Endothelial cell of umbilical vein (primary cell): ENCODE data around the gene C8A.

Experiments used
- CTCF ChIP-seq, 2 donors: IDR thresholded peaks; 1 replicate in 1 of 2; 2 replicates in 1 of 2; pipeline ENCODE4 v1.5.1; 2011; ENCODE audit warnings: low read length in 2 of 2, mild to moderate bottlenecking in 2 of 2, moderate library complexity in 2 of 2, control low read depth in 1 of 2, inconsistent platforms in 1 of 2, low read depth in 1 of 2; ENCODE audit not compliant: insufficient read depth in 1 of 2; ENCODE audit errors: extremely low read depth in 1 of 2
- EZH2 ChIP-seq: IDR thresholded peaks from 2 replicates; pipeline ENCODE4 v1.6.1; 2012; ENCODE audit warnings: borderline replicate concordance, low read depth, mild to moderate bottlenecking, moderate library complexity, low read length, inconsistent platforms; ENCODE audit not compliant: severe bottlenecking
- JUN ChIP-seq: IDR thresholded peaks from 2 replicates; pipeline ENCODE4 v1.6.1; 2011; ENCODE audit warnings: borderline replicate concordance, low read depth; ENCODE audit not compliant: insufficient read length, insufficient read depth
- MYC ChIP-seq: IDR thresholded peaks from one replicate; pipeline ENCODE4 v1.6.1; 2011; ENCODE audit warnings: mild to moderate bottlenecking, low read depth, low read length

GRCh38 chr1:56922507-56922906 lies 67.9 kb downstream of the C8A start:
- TF ChIP-seq CTCF (IDR thresholded peaks at IDR 0.05; ENCODE audit: extremely low read depth in 1 of 2, insufficient read depth in 1 of 2, low read depth in 1 of 2, low read length in 2 of 2) (no peak), MYC (no peak), JUN (no peak), EZH2 (no peak)
